Activated T-helper 1 cell treated with anti-CD3 and anti-CD28 coated beads, Interleukin-2, amount 50 U/mL, for 16 hours (primary cell): Measurements from ENCODE around the gene PTEN.
"Not testable (repeated sequence)": the region's sequence is repeated elsewhere in the genome, so short reads cannot be mapped to it uniquely, and the experiment has no call there.

Experiments
- DNase-seq, 2 donors: peaks; one replicate each; pipeline ENCODE4 v3.0.0-alpha.2; 2020; ENCODE audit warnings: low read depth in 1 of 2, low spot score in 1 of 2

PTEN gene

GRCh38 chr10:87868277-87868676, 4.9 kb downstream of the PTEN start:
- no peak for DNase-seq

GRCh38 chr10:87869139-87869538, 5.7 kb downstream of the PTEN start:
- DNase-seq, result not testable (repeated sequence)

GRCh38 chr10:87869773-87870551, 6.5 kb downstream of the PTEN start:
- DNase-seq, result no peak

GRCh38 chr10:87872828-87873227, 9.4 kb downstream of the PTEN start:
- no peak for DNase-seq

DNA sequence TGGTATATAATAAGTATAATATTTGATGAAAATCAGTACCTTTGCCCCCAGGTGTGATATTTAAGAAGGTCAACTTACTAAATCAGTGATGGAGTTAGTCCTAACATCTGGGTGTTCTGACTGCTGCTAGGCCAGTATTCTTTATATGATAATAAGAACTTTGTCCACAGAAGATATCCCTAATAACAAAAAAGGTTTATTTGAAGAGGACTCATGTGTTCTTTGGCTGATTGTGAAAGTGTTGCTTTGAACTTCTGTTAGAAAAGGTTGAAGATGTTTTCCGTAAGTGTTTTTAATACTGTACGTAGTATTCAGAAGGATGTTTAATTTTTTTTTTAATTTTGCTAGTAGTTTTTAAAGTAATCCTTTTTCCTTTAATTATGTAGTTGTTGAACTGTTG, 10.2 kb downstream of the PTEN start:
- DNase-seq, result no peak

DNA sequence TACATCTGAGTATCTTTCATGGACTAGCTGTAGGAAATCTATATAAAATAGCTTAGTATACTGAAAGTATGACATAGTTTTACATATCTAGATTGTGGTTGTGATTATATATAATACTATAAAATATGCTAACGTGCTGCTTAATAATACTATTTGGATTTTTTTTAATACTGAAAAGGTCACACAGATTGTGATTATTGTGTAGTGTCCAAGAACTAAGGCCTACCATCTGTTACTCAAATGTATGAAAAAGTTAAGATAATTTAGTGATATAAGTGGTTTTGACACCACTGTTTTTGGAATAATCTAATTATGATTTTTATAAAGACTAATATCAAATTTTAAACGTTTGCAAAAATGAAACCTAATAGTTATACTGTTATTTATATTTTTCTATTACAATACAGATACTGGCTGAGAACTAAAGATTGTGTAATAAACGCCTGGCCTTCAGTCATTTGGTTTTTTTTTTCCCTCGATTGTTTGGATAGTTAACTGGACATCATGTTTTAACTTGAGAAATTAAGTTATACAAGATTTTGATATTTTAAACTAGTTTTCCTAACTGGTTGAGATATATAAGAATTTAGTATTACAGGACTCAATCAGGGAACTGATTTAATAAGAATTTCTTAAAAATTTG, 12.6 kb downstream of the PTEN start:
- DNase-seq, result no peak

DNA sequence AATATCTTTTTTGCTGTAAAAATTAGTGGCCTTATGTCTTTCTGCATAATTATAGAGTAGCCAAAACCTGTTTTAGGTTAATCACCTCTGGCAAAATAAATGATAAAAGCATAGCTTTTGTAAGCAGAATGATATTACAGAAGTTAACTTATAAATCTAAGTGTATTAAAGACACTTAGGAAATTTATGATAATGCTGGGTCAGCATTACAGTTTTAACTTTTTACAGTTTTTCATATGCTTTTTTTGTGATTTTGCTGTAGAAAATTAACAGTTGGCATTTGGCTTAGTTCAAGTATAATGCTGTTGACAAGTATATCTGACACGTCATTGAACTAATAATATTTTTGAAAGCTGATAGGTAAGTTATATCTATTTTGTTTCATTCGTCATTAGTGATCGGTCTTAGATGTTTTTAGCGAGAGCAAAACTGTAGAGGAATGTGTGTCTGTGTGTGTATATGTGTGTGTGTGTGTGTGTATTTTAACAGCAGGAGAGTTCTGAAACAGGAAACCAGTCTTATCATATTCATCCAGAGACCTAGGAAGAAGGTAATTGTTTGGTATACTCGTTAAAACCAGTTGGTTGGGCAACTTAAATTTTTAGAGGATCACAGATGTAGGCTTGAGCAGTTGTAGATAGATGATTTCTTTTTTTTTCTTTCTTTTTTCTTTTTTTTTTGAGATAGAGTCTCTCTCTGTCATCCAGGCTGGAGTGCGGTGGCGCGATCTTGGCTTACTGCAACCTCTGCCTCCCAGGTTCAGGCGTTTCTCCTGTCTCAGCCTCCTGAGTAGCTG, 15.4 kb downstream of the PTEN start:
- DNase-seq, result no peak

DNA sequence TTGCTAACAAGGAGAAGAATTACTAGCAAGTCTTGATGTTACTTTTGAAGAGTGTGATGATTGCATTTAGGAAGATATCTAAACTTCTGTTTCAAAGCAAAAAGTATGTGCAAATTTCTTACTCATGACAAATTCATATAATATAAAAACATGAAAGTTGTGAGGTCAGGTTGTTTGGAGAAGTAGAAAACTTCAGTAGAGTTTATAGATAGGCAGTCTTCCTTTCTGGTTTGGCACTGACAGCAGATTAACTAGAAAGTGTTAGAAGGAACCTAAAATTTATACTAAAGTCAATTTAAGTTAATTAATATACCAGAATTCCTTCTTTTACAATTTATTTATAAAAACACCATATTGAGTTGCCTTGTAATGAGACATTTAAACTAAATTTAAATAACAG, 16.9 kb downstream of the PTEN start:
- DNase-seq, result no peak

- not testable (repeated sequence) for DNase-seq
Observed at GRCh38 chr10:87881373-87882059, 18.1 kb downstream of the PTEN start.

GRCh38 chr10:87882555-87883294, 19.3 kb downstream of the PTEN start:
- DNase-seq, result no peak

DNA sequence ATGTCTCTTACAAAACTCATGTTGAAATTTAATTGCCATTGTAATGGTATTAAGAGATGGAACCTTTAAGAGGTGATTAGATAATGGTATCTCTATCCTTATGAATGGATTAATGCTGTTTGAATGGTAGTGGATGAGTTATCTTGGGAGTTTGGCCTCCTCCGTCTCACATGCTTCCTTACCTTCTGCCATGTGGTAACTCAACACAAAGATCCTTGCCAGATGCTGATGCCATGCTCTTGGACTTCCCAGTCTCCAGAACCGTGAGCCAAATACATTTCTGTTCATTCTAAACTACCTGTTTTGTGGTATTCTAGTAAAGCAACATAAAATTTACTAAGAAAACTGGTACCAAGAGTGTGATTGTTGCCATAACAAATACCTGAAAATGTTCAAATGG, 23.2 kb downstream of the PTEN start:
- no peak for DNase-seq

DNA sequence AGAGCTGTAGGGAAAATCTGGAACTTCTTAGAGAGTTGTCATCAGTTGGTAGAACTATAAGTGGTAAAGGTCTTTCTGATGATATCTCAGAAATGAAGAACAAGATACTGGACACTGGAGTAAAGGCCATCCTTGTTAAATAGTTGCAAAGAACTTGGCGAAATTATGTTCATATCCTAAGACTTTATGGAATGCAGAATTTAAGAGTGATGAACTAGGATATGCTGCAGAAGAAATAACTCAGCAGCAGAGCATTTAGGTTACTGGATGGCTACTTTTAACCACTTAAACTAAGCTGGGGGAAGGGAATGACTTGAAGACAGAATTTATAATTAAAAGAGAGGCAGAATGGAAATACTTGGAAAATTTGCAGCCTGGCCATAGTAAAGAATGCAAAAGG, 23.7 kb downstream of the PTEN start:
- DNase-seq, result no peak

DNA sequence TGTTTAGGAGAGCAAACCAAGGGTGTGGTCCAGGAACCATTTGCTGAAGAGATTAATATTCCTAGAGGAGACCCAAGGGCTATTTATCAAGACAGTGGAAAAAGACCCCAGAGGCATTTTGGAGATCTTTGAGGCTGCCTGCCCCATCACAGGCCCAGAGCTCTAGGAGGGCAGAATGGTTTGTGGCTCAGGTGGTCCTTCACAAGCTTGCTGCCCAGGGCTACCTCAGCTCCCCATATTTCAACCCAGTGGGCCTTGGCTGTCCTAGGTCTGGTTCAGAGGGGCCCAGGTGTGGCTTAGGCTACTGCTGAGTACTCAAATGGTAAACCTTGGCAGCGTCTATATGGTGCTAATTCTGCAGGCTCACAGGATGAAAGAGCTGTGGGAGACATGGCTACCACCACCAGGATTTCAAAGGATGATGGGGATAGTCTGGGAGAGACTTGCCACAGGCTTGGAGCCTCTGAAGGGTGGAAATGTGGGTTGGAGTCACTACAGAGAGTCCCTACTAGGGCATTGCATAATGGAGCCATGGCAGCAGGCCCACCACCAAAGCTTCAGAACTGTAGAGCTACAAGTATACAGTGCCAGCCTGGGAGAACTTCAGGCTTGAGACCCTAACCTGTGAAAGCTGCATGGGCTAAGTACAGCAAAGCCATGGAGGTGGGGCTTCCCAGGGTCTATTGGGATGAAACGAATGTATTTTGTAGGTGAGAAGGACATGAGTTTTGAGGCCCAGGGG, 24.3 kb downstream of the PTEN start:
- DNase-seq, result no peak

- DNase-seq, result no peak
Observed at GRCh38 chr10:87895430-87895829, 32.0 kb downstream of the PTEN start.

GRCh38 chr10:87896216-87896615, 32.8 kb downstream of the PTEN start:
- no peak for DNase-seq

- DNase-seq, result not testable (repeated sequence)
Observed at GRCh38 chr10:87897957-87898356, 34.5 kb downstream of the PTEN start.

GRCh38 chr10:87903396-87903795, 40.0 kb downstream of the PTEN start:
- not testable (repeated sequence) for DNase-seq

GRCh38 chr10:87913156-87913921, 49.9 kb downstream of the PTEN start:
- no peak for DNase-seq

DNA sequence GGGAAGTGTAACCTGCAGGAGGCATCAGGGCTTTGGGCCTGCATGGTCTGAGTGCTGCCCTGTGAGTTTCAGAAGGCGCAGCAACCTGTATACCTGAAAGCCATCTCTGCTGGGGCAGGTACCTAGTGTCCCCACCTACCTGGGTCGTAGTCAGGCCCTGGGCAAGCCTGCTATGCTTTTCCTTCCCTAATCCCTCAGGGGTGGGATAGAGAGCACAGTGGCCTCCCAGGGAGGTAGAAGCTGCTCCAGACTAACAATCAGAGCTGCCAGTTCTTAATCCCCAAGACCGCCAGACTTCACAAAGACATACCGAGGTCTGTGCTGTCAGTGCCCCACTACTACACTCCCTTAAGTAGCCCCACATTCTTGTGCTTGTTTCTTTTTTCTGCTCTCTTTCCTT, 52.0 kb downstream of the PTEN start:
- DNase-seq, result no peak
